ENCODE measurements around the gene LANCL2.

The LANCL2 gene

DNA sequence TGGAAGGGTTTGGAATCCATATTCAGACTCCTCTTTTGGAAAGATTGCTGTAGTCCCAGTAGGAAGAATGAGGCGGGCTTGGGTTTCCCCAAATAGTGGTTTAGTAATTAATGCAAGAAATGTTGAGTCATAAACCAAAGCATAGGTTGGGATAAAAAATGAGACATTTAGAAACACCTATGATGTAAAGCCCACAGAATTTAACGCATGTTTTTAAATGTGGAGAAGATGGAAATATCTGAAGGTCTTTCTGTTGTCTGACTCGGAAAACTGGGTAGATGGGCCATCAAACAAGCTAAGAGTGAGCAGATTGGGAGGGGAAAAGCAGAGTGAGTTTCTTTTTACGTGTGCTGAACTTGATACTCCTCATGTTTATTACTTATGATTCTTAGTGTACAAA, 62.2 kb downstream of the LANCL2 start:
- no peak overlapping the region for H3K4me3 ChIP-seq (ENCODE audit: low read depth, low read length)
- DNase-seq (ENCODE audit: low read depth), result peak; percentile 24
- TF ChIP-seq CTCF (IDR thresholded peaks at IDR 0.05; ENCODE audit: low read depth, low read length, missing control alignments), result no peak
- in situ Hi-C loops (cut with HindIII; ENCODE audit: low sequenced_read_pairs), result loop anchor here (5.0 to 10.0 kb wide), 3 partner anchors 40 to 637 kb away; partner anchors contain the start of genes SUMF2 and VOPP1

GRCh38 chr7:55427800-55428199, 62.7 kb downstream of the LANCL2 start:
- in situ Hi-C loops (cut with HindIII; ENCODE audit: low sequenced_read_pairs), result loop anchor here (5.0 to 10.0 kb wide), 3 partner anchors 40 to 637 kb away; partner anchors contain the start of genes SUMF2 and VOPP1
- TF ChIP-seq CTCF (IDR thresholded peaks at IDR 0.05; ENCODE audit: low read depth, low read length, missing control alignments), result no peak
- no peak overlapping the region for H3K4me3 ChIP-seq (ENCODE audit: low read depth, low read length)
- no peak for DNase-seq (ENCODE audit: low read depth)

DNA sequence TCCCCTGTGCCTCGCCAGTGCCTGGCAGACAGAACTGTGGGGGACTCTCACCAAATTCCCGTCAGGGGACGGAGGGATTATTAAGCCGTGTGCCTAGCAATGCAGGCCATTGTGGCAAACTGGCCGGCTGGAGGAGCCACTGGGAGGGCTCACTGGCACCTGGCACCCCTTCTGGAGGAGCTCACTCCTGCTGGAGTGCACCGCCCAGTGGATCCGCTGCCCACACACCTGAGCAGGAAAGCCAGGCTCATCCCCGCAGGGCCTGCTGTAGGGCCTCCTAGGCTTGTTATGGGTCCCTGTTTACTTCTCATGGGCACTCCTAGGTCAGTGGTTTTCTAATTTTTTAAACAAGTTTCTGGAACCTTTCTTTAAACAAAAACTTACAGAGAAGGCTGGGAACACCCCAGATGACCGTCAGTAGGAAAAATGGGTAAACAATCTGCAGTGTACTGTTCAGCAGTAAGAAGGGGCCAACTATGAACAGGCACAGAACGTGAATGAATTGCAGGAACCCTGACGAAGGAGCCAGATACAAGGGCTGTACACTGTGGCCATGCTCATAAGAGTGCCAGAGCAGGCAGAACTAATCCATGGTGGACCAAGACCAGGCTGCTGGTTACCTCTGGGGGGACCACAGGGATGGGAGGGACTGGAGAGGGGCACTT, 64.8 kb downstream of the LANCL2 start:
- no peak for DNase-seq (ENCODE audit: low read depth)
- no peak overlapping the region for H3K4me3 ChIP-seq (ENCODE audit: low read depth, low read length)
- in situ Hi-C loops (cut with HindIII; ENCODE audit: low sequenced_read_pairs), result loop anchor here (5.0 to 10.0 kb wide), 3 partner anchors 37 to 635 kb away; partner anchors contain the start of genes SUMF2 and VOPP1
- no peak for TF ChIP-seq CTCF (IDR thresholded peaks at IDR 0.05; ENCODE audit: low read depth, low read length, missing control alignments)

DNA sequence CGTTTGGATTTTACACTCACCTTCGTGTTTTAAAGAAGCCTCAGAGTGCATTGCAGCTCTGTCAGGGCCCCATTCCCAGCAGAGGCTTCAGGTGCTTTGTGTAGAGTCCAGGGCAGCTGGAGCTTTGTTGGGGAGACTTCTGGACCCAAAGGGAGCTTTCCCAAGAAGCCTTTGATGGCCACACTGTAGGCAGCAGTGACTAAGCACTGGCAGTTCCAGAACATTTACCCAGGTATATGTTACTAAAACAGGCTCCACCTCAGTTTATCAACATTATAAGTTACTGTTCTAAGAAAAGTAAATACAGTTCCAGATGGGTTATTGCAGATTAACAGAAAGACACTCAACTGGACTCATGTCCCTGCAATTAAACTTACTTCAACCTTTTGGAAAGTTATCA, 66.8 kb downstream of the LANCL2 start:
- in situ Hi-C loops (cut with HindIII; ENCODE audit: low sequenced_read_pairs), result no loop called here
- TF ChIP-seq CTCF (IDR thresholded peaks at IDR 0.05; ENCODE audit: low read depth, low read length, missing control alignments), result no peak
- H3K4me3 ChIP-seq (ENCODE audit: low read depth, low read length), result no peak overlapping the region
- DNase-seq (ENCODE audit: low read depth), result no peak

GRCh38 chr7:55432506-55432905, 67.4 kb downstream of the LANCL2 start:
- TF ChIP-seq CTCF (IDR thresholded peaks at IDR 0.05; ENCODE audit: low read depth, low read length, missing control alignments), result no peak
- DNase-seq (ENCODE audit: low read depth), result no peak
- no peak overlapping the region for H3K4me3 ChIP-seq (ENCODE audit: low read depth, low read length)
- in situ Hi-C loops (cut with HindIII; ENCODE audit: low sequenced_read_pairs), result no loop called here

- peak; percentile 37 for DNase-seq (ENCODE audit: low read depth)
- TF ChIP-seq CTCF (IDR thresholded peaks at IDR 0.05; ENCODE audit: low read depth, low read length, missing control alignments), result peak; percentile 65
- in situ Hi-C loops (cut with HindIII; ENCODE audit: low sequenced_read_pairs), result no loop called here
- H3K4me3 ChIP-seq (ENCODE audit: low read depth, low read length), result no peak overlapping the region
Observed at GRCh38 chr7:55432939-55433784, 68.0 kb downstream of the LANCL2 start.
